Activated CD8-positive, alpha-beta memory T cell treated with anti-CD3 and anti-CD28 coated beads, Interleukin-2, amount 50 U/mL, for 1 hour (primary cell): ENCODE measurements around the gene PRKAG2.
"Not testable (repeated sequence)": the region's sequence is repeated elsewhere in the genome, so short reads cannot be mapped to it uniquely, and the experiment has no call there.

ENCODE experiments used
- DNase-seq: peaks from one replicate; pipeline ENCODE4 v3.0.0-alpha.2; 2020; ENCODE audit errors: extremely low read depth

Gene PRKAG2

GRCh38 chr7:151835636-151836035, 41.3 kb downstream of the PRKAG2 start:
- DNase-seq, result no peak

- DNase-seq, result no peak
Measured at GRCh38 chr7:151834271-151835035, 42.5 kb downstream of the PRKAG2 start.

DNA sequence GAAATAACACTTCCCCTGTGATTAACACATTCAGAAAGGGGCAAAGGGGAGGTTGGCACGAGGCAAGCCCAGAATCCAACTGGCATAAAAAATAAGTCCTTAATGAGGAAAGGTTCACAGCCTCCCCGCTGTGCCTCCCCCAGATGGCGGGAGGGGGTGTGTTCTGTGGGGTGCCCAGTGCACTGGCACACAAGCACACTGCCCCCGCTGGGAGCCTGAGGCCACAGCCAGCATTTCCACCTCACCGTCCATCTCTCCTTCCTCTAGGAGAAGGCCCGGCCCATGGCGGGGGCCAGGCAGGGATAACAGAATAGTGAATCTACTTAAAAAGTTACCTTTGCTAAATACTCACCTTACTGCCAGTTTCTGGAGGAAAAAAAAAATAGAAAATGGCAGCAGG, 43.2 kb downstream of the PRKAG2 start:
- no peak for DNase-seq

- no peak for DNase-seq
Measured at GRCh38 chr7:151833213-151833651, 43.7 kb downstream of the PRKAG2 start.

GRCh38 chr7:151832656-151833055, 44.3 kb downstream of the PRKAG2 start:
- no peak for DNase-seq

- no peak for DNase-seq
Measured at GRCh38 chr7:151832138-151832537, 44.8 kb downstream of the PRKAG2 start.

GRCh38 chr7:151831606-151832005, 45.3 kb downstream of the PRKAG2 start:
- DNase-seq, result no peak

DNA sequence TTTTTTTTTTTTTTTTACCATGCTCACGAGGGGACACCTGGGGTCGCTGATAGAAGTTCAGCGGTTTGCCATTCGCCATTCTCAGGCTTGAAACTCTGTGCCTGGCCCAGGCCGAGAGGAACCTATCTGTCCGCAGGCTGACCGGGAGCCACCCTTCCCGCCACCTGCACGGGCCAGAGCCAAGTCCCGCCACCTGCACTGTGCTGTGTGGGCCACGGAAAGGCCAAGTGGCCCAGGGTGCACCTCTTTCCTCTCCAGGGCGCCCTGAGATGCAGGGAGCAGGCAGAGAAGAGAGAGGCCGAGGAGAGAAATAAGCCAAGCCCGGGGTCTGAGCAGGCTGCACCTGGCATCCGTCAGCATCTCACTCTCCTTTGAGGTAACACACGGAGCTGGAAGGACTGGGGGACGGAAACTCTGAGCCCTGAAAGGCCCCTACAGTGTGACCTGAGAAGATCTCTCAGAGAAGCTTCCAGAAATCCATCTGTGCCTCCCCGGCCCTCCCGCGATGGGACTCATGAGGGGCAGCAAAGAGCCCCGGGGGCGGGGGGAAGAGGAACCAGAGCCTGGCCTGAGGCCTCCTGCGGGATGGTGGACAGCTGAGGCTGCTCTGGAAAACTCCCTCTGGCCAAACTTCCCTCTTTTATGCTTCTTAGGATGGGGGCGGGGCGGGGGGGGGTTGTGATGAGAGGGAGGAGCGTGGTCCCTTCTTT, 46.6 kb downstream of the PRKAG2 start:
- DNase-seq, result no peak

DNA sequence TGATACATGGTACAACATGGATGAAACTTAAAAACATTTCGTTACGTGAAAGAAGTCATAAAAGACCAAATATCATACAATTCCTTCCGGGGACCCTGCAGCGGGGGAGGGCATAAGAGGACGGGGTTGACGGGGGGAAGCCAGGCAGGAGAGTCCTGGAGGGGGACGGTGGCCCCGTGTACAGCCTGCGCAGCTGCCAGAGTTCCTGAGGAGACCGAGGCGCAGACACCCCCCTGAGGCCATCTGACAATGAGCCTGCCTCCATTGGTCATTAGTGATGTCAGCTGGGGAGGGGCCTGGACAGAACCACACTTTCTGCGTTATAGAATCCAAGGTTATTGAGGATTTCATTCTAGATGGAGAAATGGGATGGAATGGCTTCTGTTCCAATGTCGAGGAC, 47.2 kb downstream of the PRKAG2 start:
- DNase-seq, result no peak

GRCh38 chr7:151827620-151828019, 49.3 kb downstream of the PRKAG2 start:
- no peak for DNase-seq

DNA sequence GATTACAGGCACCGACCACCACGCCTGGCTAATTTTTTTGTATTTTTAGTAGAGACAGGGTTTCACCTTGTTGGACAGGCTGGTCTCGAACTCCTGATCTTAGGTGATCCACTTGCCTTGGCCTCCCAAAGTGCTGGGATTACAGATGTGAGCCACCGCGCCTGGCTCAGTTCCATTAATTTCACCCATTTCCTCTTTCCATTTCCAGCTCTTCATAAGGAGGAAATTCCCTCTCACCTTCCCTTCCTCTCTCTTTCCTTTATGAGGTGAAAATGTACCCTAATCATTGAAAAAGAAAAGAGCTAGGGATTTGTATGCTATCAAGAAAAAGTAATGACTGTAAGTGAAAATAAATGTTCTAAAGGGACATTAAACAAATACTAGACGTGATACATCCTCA, 50.6 kb downstream of the PRKAG2 start:
- DNase-seq, result not testable (repeated sequence)

DNA sequence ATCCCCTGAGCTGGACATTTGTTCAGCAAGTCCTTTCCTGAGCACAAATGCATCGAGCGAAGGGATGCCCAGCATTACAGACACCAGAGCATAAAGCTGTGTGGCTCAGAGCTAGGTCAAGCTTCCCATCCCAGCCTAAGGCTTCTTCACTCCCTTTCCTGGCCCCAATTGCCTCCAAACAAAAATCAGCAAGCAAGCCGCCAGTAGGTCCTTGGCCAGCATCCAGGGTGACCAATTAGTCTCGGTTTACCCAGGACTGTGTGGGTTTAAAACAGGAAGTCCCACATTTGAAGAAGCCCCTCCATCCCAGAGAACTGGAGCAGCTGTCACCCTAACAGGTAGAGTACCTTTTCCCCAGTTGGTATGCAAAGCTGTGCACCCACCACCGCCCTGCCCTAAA, 51.2 kb downstream of the PRKAG2 start:
- no peak for DNase-seq

DNA sequence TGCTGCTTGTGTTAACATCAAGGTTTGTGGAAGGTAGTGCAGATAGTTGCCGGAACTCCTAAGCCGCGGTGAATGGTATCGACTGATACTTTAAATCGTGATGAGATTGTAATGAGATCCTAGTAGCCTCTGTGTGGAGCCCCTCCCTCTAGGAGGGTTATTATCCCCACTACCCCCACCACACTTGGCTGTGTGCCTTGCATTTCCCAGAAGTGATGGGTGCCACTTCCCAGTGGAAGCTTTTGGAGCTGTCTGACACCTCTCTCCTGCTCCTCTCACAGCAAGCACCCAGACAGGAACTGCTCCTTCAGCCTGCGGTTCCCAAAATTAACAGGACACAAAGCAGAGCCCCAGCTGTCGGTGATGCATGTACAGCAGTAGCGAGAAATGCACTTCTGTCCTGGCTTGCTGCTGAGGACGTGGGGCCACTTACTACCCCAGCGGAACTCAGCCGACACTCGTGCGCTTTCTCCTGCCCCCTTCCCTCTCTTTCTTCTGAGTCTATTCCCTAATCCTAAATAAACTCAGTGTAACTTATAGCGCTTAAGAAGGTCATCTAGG, 52.5 kb downstream of the PRKAG2 start:
- DNase-seq, result no peak

- no peak for DNase-seq
Measured at GRCh38 chr7:151823566-151824372, 53.1 kb downstream of the PRKAG2 start.

GRCh38 chr7:151822541-151823181, 54.3 kb downstream of the PRKAG2 start:
- DNase-seq, result no peak

GRCh38 chr7:151821806-151822540, 54.9 kb downstream of the PRKAG2 start:
- no peak for DNase-seq

DNA sequence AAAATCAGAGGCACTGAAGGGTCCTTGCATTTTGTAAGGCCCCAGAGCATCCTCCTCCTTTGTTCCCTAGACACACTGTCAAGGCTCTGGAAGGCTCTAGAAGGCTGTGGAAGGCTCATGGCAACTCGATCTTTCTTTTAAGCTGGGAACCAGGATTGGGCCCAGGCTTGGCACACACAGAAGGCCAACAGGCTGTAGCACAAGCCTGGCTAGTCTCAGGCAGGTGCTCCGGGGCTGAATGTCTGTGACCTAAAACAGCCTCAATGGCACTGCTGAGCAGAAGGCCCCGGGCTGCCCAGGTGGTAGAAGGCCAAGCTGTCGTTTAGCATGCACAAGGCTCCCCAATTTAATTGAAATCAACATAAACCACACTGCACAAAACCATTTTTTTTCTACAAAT, 55.7 kb downstream of the PRKAG2 start:
- no peak for DNase-seq

- no peak for DNase-seq
Measured at GRCh38 chr7:151820491-151821105, 56.3 kb downstream of the PRKAG2 start.

GRCh38 chr7:151819866-151820265, 57.0 kb downstream of the PRKAG2 start:
- no peak for DNase-seq
